ENCODE measurements around the gene HS6ST1. TPM values are rescaled to one million over a fixed set of nuclear protein-coding genes. Genes with fewer than 3 reads are reported as not detected.
A peak's percentile ranks its signal among the peaks of the same experiment; 100 is the strongest.
"Not testable (repeated sequence)": the region's sequence is repeated elsewhere in the genome, so short reads cannot be mapped to it uniquely, and the experiment has no call there.

The HS6ST1 gene
- polyA plus RNA-seq, 1 experiment: 12.9 TPM

DNA sequence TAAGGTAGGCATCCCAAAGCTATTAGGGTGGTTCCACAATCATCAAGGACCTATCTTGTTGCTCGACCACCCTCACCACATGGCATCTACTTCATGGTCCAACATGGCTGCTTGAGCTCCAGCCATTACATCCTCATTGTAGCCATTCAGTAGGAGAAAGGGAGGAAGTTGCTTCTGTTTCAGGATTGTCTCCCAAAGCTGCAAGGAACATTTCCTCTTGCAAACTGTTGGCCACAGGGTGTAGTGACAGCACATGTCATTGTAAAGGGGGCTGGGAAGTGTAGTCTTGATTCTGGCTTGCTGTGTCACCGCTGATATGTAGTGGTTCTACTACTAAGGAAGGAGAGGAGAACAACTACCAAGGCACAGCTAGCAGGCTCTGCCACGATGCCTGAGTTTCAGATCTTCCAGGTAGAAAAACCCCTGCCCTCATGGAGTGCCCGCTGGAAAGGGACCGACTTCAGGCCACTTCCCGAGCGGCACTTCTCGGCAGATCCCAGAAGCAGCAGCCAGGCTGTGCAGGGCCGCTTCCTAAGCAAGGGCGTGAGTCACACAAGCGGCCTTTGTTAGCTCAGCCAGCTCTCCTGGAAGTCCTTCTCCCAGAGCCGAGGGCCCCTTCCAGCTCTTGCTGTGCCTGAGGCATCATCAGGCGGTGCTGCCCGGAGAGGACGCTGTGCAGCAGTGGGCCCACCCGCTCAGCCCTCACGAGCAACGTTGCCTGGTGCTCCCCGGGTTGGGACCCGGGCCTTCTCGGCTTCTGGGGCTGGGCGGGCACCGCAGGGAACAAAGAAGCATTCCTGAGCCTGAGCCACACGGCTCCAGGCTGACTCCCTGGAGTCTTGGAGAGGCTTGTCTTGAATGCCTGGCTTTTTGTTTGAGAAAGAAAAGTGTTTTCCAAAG is 58.2 kb downstream of the HS6ST1 start:
- ChIA-PET CTCF (interaction anchor here (0.7 to 1.1 kb wide), 2 partner anchors 10 to 28 kb away, joined by 3 to 4 read pairs; no protein-coding TSS in a partner anchor), POLR2A (no interaction called here)
- TF ChIP-seq, protein P1, sequence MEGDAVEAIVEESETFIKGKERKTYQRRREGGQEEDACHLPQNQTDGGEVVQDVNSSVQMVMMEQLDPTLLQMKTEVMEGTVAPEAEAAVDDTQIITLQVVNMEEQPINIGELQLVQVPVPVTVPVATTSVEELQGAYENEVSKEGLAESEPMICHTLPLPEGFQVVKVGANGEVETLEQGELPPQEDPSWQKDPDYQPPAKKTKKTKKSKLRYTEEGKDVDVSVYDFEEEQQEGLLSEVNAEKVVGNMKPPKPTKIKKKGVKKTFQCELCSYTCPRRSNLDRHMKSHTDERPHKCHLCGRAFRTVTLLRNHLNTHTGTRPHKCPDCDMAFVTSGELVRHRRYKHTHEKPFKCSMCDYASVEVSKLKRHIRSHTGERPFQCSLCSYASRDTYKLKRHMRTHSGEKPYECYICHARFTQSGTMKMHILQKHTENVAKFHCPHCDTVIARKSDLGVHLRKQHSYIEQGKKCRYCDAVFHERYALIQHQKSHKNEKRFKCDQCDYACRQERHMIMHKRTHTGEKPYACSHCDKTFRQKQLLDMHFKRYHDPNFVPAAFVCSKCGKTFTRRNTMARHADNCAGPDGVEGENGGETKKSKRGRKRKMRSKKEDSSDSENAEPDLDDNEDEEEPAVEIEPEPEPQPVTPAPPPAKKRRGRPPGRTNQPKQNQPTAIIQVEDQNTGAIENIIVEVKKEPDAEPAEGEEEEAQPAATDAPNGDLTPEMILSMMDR (IDR thresholded peaks at IDR 0.05; ENCODE audit: insufficient read depth, low read depth, low read length): peak; percentile 48
- peak; percentile 26 for DNase-seq (ENCODE audit: low read depth)
- no peaks in the 10 kb centered on the region for H3K36me3 ChIP-seq (ENCODE audit: control insufficient read depth, insufficient read depth, low read length)
- H3K4me3 ChIP-seq (ENCODE audit: low read depth, low read length): no peak overlapping the region
- H3K27me3 ChIP-seq (ENCODE audit: control insufficient read depth, insufficient read depth, low read length): no peaks in the 10 kb centered on the region

DNA sequence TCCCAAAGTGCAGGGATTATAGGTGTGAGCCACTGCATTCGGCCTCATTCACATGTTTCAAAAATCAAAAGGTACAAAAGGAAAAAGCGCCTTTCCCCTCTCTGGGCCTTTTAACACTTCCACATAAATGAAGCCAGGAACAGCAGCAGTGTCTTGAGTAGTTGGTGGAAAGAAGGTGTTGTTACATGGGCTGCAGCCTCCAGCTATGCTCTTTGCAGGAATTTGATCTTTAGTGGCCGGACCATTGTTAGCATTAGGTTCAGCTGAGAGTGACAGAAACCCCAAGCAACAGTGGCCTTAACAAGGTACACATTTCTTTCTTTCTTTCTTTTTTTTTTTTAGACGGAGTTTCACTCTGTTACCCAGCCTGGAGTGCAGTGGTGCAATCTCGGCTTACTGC is 59.1 kb downstream of the HS6ST1 start:
- no peaks in the 10 kb centered on the region for H3K27me3 ChIP-seq (ENCODE audit: control insufficient read depth, insufficient read depth, low read length)
- H3K4me3 ChIP-seq (ENCODE audit: low read depth, low read length): no peak overlapping the region
- POLR2A ChIA-PET: no interaction called here
- TF ChIP-seq, protein P1 (IDR thresholded peaks at IDR 0.05; ENCODE audit: insufficient read depth, low read depth, low read length): no peak
- DNase-seq (ENCODE audit: low read depth): no peak
- no peaks in the 10 kb centered on the region for H3K36me3 ChIP-seq (ENCODE audit: control insufficient read depth, insufficient read depth, low read length)
- CTCF ChIA-PET: interaction anchor here (0.7 kb wide), 1 partner anchor 770 kb away, joined by 3 read pairs; no protein-coding TSS in a partner anchor

DNA sequence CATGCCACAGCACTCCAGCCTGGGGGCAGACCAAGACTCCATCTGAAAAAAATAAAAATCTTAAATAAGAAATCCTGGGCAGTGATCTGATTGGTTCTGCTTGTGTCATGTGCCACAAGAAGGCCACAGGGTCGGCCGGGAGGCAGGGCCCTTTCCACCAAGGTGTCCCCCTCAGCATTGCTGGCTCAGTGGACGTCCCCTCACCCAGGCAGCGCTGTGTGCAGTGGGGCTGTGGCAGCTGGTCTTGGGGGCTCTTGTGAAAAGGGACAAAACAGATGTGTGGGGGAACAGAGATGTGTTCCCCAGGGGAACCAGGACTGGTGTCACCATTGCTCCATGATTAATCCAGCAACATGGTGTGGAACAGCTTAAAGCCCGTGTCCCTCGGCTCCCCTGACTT is 60.5 kb downstream of the HS6ST1 start:
- TF ChIP-seq, protein P1 (IDR thresholded peaks at IDR 0.05; ENCODE audit: insufficient read depth, low read depth, low read length): no peak
- Histone ChIP-seq H3K36me3 (ENCODE audit: control insufficient read depth, insufficient read depth, low read length) (no peaks in the 10 kb centered on the region), H3K27me3 (ENCODE audit: control insufficient read depth, insufficient read depth, low read length) (no peaks in the 10 kb centered on the region), H3K4me3 (ENCODE audit: low read depth, low read length) (no peak overlapping the region)
- CTCF ChIA-PET: no interaction called here
- POLR2A ChIA-PET: no interaction called here
- no peak for DNase-seq (ENCODE audit: low read depth)

DNA sequence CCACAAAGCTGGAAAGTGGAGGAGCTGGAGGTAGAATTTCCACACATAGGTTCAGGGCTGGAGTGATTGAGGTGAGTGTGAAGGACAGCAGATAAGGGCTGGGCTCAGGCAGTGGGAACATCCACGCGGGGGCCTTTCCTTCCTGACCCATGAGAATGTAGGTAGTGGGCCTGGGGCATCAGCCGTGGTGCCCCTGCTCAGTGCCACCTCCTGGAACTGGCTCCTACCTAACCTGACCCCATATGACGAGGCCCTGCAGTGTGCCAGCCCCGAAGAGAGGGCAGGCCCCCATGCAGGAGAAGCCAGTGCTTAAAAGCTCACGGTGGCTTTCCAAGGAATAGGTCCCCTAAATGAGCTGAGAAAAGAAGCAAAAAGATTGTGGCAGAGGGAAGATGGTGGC is 66.2 kb downstream of the HS6ST1 start:
- Histone ChIP-seq H3K27me3 (ENCODE audit: control insufficient read depth, insufficient read depth, low read length) (no peaks in the 10 kb centered on the region), H3K4me3 (ENCODE audit: low read depth, low read length) (no peak overlapping the region), H3K36me3 (ENCODE audit: control insufficient read depth, insufficient read depth, low read length) (no peaks in the 10 kb centered on the region)
- CTCF ChIA-PET: no interaction called here
- POLR2A ChIA-PET: no interaction called here
- no peak for DNase-seq (ENCODE audit: low read depth)
- TF ChIP-seq, protein P1 (IDR thresholded peaks at IDR 0.05; ENCODE audit: insufficient read depth, low read depth, low read length): no peak

DNA sequence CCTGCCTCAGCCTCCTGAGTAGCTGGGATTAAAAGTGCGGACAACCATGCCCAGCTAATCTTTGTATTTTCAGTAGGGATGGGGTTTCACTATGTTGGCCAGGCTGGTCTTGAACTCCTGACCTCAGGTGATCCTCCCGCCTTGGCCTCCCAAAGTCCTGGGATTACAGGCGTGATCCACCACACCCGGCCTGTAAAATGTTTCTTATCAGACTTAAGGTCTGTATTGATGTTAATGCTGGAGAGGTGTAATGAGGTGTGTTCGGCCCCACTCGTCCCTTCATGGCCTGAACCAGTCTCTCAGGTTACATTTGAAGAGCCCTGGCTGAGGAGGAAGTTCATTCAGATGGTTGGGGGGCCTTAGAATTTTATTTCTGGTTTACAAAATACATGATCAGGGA is 66.6 kb downstream of the HS6ST1 start:
- DNase-seq (ENCODE audit: low read depth); H3K4me3 ChIP-seq (ENCODE audit: low read depth, low read length); CTCF ChIA-PET; H3K27me3 ChIP-seq (ENCODE audit: control insufficient read depth, insufficient read depth, low read length); H3K36me3 ChIP-seq (ENCODE audit: control insufficient read depth, insufficient read depth, low read length); POLR2A ChIA-PET: not testable (repeated sequence)

Data from BJ (cell line).